Kidney (tissue), 14 donors: ENCODE measurements around the gene DSC3. TPM values are rescaled to one million over a fixed set of nuclear protein-coding genes. Genes with fewer than 3 reads are reported as not detected.

Experiments used
- DNase-seq, 5 donors: peaks; one replicate each; pipeline ENCODE4 v3.0.0-alpha.2; 2013 to 2020
- FAIRE-seq: peaks from 2 replicates; lab custom pipeline; 2012; peaks lifted over from hg19 to GRCh38; lab: Jason Lieb, UNC
- H3K27ac ChIP-seq, 2 donors: one replicate each; pipeline ENCODE4 v1.7.0; 2013; ENCODE audit warnings: low read depth in 2 of 2, low read length in 2 of 2, inconsistent platforms in 1 of 2
- H3K27me3 ChIP-seq: one replicate; pipeline ENCODE4 v1.7.1; 2013; ENCODE audit warnings: low read length, inconsistent platforms; ENCODE audit not compliant: control insufficient read depth, insufficient read depth
- H3K36me3 ChIP-seq, 3 donors: one replicate each; pipeline versions ENCODE4 v1.7.0 to v1.7.1; 2013; ENCODE audit warnings: low read length in 3 of 3, control low read depth in 1 of 3, inconsistent platforms in 1 of 3; ENCODE audit not compliant: insufficient read depth in 3 of 3, control insufficient read depth in 2 of 3
- H3K4me1 ChIP-seq, 3 donors: one replicate each; pipeline versions ENCODE4 v1.7.0 to v1.7.1; 2013; ENCODE audit warnings: low read length in 3 of 3, inconsistent platforms in 1 of 3, low read depth in 1 of 3; ENCODE audit not compliant: control insufficient read depth in 2 of 3, insufficient read depth in 2 of 3
- H3K4me3 ChIP-seq, 3 donors: one replicate each; pipeline versions ENCODE4 v1.7.0 to v1.8.1; 2013; ENCODE audit warnings: low read length in 3 of 3, control low read depth in 1 of 3, inconsistent platforms in 1 of 3
- H3K9ac ChIP-seq, 3 donors: one replicate each; pipeline versions ENCODE4 v1.7.0 to v1.7.1; 2013; ENCODE audit warnings: low read length in 3 of 3, control low read depth in 1 of 3, inconsistent platforms in 1 of 3
- H3K9me3 ChIP-seq, 3 donors: one replicate each; pipeline versions ENCODE4 v1.7.0 to v1.7.1; 2013; ENCODE audit warnings: low read length in 3 of 3, control low read depth in 1 of 3, inconsistent platforms in 1 of 3; ENCODE audit not compliant: control insufficient read depth in 2 of 3, insufficient read depth in 1 of 3
- CTCF ChIP-seq: IDR thresholded peaks from 3 replicates; pipeline ENCODE4 v1.5.1; 2012; ENCODE audit warnings: mild to moderate bottlenecking, moderate library complexity, borderline replicate concordance; ENCODE audit not compliant: insufficient read depth; ENCODE audit errors: extremely low read depth
- intact Hi-C: fragments of 100-400 bp; cut with DNase I; formaldehyde crosslinking; loops from one replicate; pipeline ENCODE4 v1.11.1; 2022
- polyA plus RNA-seq: library from polyadenylated mRNA; stranded (reverse); fragments of 350-450 nt; fragmentation: Illumina TruSeq; extraction: RNeasy Lipid Tissue Mini Kit (QIAGEN cat#74804); gene quantifications from one replicate; pipeline ENCODE4 v1.2.3, GENCODE V29; 2014; ENCODE audit warnings: low read depth, low replicate concordance; ENCODE audit not compliant: insufficient read depth
- total RNA-seq: library from RNA; stranded (reverse); fragmentation: NEBNext Ultra II Directional; extraction: Animal tissue kit (Norgen Biotek cat#: 25700); gene quantifications from one replicate; pipeline ENCODE4 v1.2.1, GENCODE V29; 2021
- donor health status: control.
- donor health status: control.
- donor health status: control.
- donor health status: control.
- donor health status: control.
- donor health status: DM: yes; HTN: yes; CAD: no.
- donor health status: Normal renal cell carcinoma (clear cell type).

The DSC3 gene
- total and polyA plus RNA-seq, 2 donors from 2014 or later, result not detected

- Histone ChIP-seq H3K4me1 (peaks cover 0 to 2% (median 0%) of the 10 kb centered on the region in 3 donors), H3K9me3 (peaks cover 0 to 12% (median 0%) of the 10 kb centered on the region in 3 donors), H3K27me3 (no peaks in the 10 kb centered on the region), H3K27ac (no peak overlapping the region), H3K4me3 (no peak overlapping the region), H3K36me3 (no peaks in the 10 kb centered on the region), H3K9ac (no peak overlapping the region)
- intact Hi-C loops, result no loop called here
- DNase-seq, result no peak
- no peak for TF ChIP-seq CTCF
- FAIRE-seq, result no peak
These were observed 101.5 kb downstream of the DSC3 start for GRCh38 chr18:30940952-30941539.

Other genes with a start within 250 kb of the DSC3 start
- gene DSC2, start 59.7 kb upstream of the DSC3 start, total RNA-seq, result 19.8 TPM
- 4.1 TPM for gene DSC2, start 59.7 kb upstream of the DSC3 start, polyA plus RNA-seq
- gene DSC1, start 120.1 kb upstream of the DSC3 start, total RNA-seq, result not detected
- not detected for gene DSC1, start 120.1 kb upstream of the DSC3 start, polyA plus RNA-seq